ENCODE data around the gene CTLA4. TPM values are rescaled to one million over a fixed set of nuclear protein-coding genes. Genes with fewer than 3 reads are reported as not detected.

The CTLA4 gene
- total and polyA plus RNA-seq, 2 of the 4 experiments (the other 2 are of a cell fraction): not detected

- Histone ChIP-seq H3K79me1 (ENCODE audit: low read depth in 1 of 2, low read length in 2 of 2) (no peaks in the 10 kb centered on the region), H2AK9ac (replicated peaks; ENCODE audit: low read depth, low read length, poor library complexity) (no peak overlapping the region), H4K20me1 (ENCODE audit: insufficient read depth, low read length) (no peaks in the 10 kb centered on the region), H2AFZ (replicated peaks; ENCODE audit: low read length, poor library complexity) (no peak overlapping the region), H3K4me1 (ENCODE audit: control insufficient read depth, insufficient read depth, low read length) (no peaks in the 10 kb centered on the region), H2BK20ac (ENCODE audit: low read depth, low read length) (no peak overlapping the region), H3K14ac (replicated peaks; ENCODE audit: low read depth, low read length) (no peak overlapping the region), H2BK15ac (ENCODE audit: low read depth, low read length) (no peak overlapping the region), H3K18ac (ENCODE audit: low read depth, low read length) (no peak overlapping the region), H2BK120ac (ENCODE audit: low read depth, low read length) (no peak overlapping the region), H4K91ac (ENCODE audit: insufficient read depth, low read depth, low read length) (no peak overlapping the region), H3K9me1 (ENCODE audit: insufficient read depth, low read length) (no peaks in the 10 kb centered on the region), H2AK5ac (ENCODE audit: low read depth, low read length) (no peak overlapping the region), H3K56ac (ENCODE audit: extremely low read depth, insufficient read depth, low read length) (no peak overlapping the region), H3K4ac (ENCODE audit: low read depth, low read length) (no peak overlapping the region), H3K27me3 (ENCODE audit: control insufficient read depth, insufficient read depth, low read length) (peaks cover 19% of the 10 kb centered on the region), H3K23ac (ENCODE audit: low read depth, low read length) (no peak overlapping the region), H2BK5ac (ENCODE audit: low read depth, low read length, poor library complexity, severe bottlenecking) (no peak overlapping the region), H3K4me3 (ENCODE audit: insufficient read depth, low read depth, low read length) (no peak overlapping the region), H3K36me3 (ENCODE audit: control insufficient read depth, insufficient read depth, low read length) (no peaks in the 10 kb centered on the region), H3K9ac (ENCODE audit: low read depth, low read length) (no peak overlapping the region), H3K4me2 (ENCODE audit: low read depth, low read length) (no peak overlapping the region), H4K5ac (ENCODE audit: low read depth, low read length) (no peak overlapping the region), H4K8ac (ENCODE audit: low read depth in 2 of 2, low read length in 2 of 2) (no peak overlapping the region), H3K9me3 (ENCODE audit: control insufficient read depth, insufficient read depth, low read length) (no peaks in the 10 kb centered on the region), H3K27ac (ENCODE audit: insufficient read depth, low read length) (no peak overlapping the region)
- TF ChIP-seq FOS (IDR thresholded peaks at IDR 0.05; ENCODE audit: low read depth, low read length): no peak
- TF ChIP-seq RAD21 (IDR thresholded peaks at IDR 0.05; ENCODE audit: low read length): no peak
- no peak for TF ChIP-seq SMC3 (IDR thresholded peaks at IDR 0.05; ENCODE audit: low read depth, low read length)
- TF ChIP-seq CHD1 (IDR thresholded peaks at IDR 0.05; ENCODE audit: low read depth, low read length): no peak
- TF ChIP-seq MAZ (IDR thresholded peaks at IDR 0.05; ENCODE audit: borderline replicate concordance, low read depth, low read length): no peak
- no peak for TF ChIP-seq ELK1 (IDR thresholded peaks at IDR 0.05; ENCODE audit: borderline replicate concordance, low read depth, low read length)
- no peak for TF ChIP-seq CEBPB (IDR thresholded peaks at IDR 0.05; ENCODE audit: low read depth, low read length)
- no peak for TF ChIP-seq MXI1 (IDR thresholded peaks at IDR 0.05; ENCODE audit: borderline replicate concordance, low read depth, low read length)
- TF ChIP-seq RFX5 (IDR thresholded peaks at IDR 0.05; ENCODE audit: low read depth, low read length): no peak
- TF ChIP-seq MAFK (IDR thresholded peaks at IDR 0.05; ENCODE audit: low read depth, low read length): no peak
- in situ Hi-C loops (cut with MboI; ENCODE audit: low sequenced_read_pairs) (no loop called here), intact Hi-C loops (cut with micrococcal nuclease) (no loop called here), dilution Hi-C loops (cut with HindIII; ENCODE audit: low sequenced_read_pairs, unreplicated experiment) (no loop called here)
- DNase-seq (no peak), ATAC-seq (ENCODE audit: low read depth) (no peak)
- POLR2A ChIA-PET (ENCODE audit: unreplicated experiment): no interaction called here
- CTCF ChIA-PET: interaction anchor here (0.7 to 1.2 kb wide), 3 partner anchors 47 to 1052 kb away, joined by 3 read pairs; no protein-coding TSS in a partner anchor
- WGBS, 2 experiments (ENCODE audit: extremely low coverage in 2 of 2, insufficient read length in 1 of 2): no CpG with 5 or more reads among the region's 2 CpGs
- BruUV-seq (replicated peaks): no TSS peak
These were observed 9.4 kb upstream of the CTLA4 start for GRCh38 chr2:203858176-203858575.
